Measurements from ENCODE around the gene CYP2C19. TPM values are rescaled to one million over a fixed set of nuclear protein-coding genes. Genes with fewer than 3 reads are reported as not detected.
"Not testable (repeated sequence)": the region's sequence is repeated elsewhere in the genome, so short reads cannot be mapped to it uniquely, and the experiment has no call there.

CYP2C19 gene
- total RNA-seq, 1 experiment from 2014 or later = not detected

DNA sequence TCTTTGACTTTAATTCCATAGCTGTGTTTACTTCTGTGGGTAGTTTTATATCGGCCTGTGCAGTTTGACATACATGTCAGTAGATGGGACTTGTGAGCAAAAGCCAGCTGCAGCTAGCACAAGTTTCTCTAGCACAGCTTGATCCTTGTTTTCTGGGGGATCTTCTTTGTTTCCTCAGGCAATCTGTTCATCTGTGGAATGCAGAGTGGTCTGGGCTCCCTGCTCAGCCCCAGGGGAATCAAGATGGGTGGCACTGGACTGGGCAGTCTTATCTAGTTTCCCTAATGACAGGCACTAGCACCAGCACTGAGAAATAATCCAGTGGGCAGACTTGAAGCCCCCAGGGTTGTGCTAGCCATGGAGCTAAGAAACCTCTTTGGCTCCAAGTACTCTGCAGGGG is 40.8 kb downstream of the CYP2C19 start:
- Histone ChIP-seq H3K27ac (ENCODE audit: low read length) (no peak overlapping the region), H3K4me3 (ENCODE audit: low read length) (no peak overlapping the region), H4K20me1 (ENCODE audit: low read length) (no peaks in the 10 kb centered on the region), H3K36me3 (ENCODE audit: low read depth, low read length) (no peaks in the 10 kb centered on the region), H3K27me3 (ENCODE audit: low read length) (no peaks in the 10 kb centered on the region), H2AFZ (ENCODE audit: low read length) (no peak overlapping the region), H3K9me2 (replicated peaks; ENCODE audit: low read length) (no peaks in the 10 kb centered on the region), H3K9me3 (ENCODE audit: low read length) (no peaks in the 10 kb centered on the region), H3K4me2 (ENCODE audit: low read length) (no peak overlapping the region), H3K9ac (ENCODE audit: low read length) (no peak overlapping the region), H3F3A (ENCODE audit: low read length, unreplicated experiment) (no peaks in the 10 kb centered on the region), H3K4me1 (ENCODE audit: insufficient read depth, low read length) (no peaks in the 10 kb centered on the region), H3K79me2 (ENCODE audit: low read length) (no peaks in the 10 kb centered on the region)
- POLR2A ChIA-PET (ENCODE audit: unreplicated experiment) = no interaction called here
- ATAC-seq (no peak), DNase-seq (no peak)
- TF ChIP-seq EZH2 (IDR thresholded peaks at IDR 0.05; ENCODE audit: low read length, unreplicated experiment) (no peak), EZH2phosphoT487 (IDR thresholded peaks at IDR 0.05; ENCODE audit: borderline replicate concordance, low read length) (no peak), CTCF (conservative IDR thresholded peaks at IDR 0.05; ENCODE audit: low read depth, low read length) (no peak)
- CTCF ChIA-PET = no interaction called here
- no TSS peak for BruUV-seq (replicated peaks)
- intact Hi-C loops (cut with micrococcal nuclease) = no loop called here

- H3K4me1 ChIP-seq (ENCODE audit: insufficient read depth, low read length); H3F3A ChIP-seq (ENCODE audit: low read length, unreplicated experiment); ATAC-seq; H3K27ac ChIP-seq (ENCODE audit: low read length); H3K36me3 ChIP-seq (ENCODE audit: low read depth, low read length); DNase-seq; H3K9ac ChIP-seq (ENCODE audit: low read length); CTCF ChIA-PET; intact Hi-C loops (cut with micrococcal nuclease); H3K4me2 ChIP-seq (ENCODE audit: low read length); H3K27me3 ChIP-seq (ENCODE audit: low read length); H3K9me3 ChIP-seq (ENCODE audit: low read length); POLR2A ChIA-PET (ENCODE audit: unreplicated experiment); H3K79me2 ChIP-seq (ENCODE audit: low read length); H4K20me1 ChIP-seq (ENCODE audit: low read length); H2AFZ ChIP-seq (ENCODE audit: low read length); H3K9me2 ChIP-seq (replicated peaks; ENCODE audit: low read length); H3K4me3 ChIP-seq (ENCODE audit: low read length); BruUV-seq (replicated peaks): not testable (repeated sequence)
Measured at GRCh38 chr10:94830025-94830424, 67.5 kb downstream of the CYP2C19 start.

GRCh38 chr10:94846204-94846603 is 83.7 kb downstream of the CYP2C19 start:
- TF ChIP-seq EZH2 (IDR thresholded peaks at IDR 0.05; ENCODE audit: low read length, unreplicated experiment) (no peak), CTCF (conservative IDR thresholded peaks at IDR 0.05; ENCODE audit: low read depth, low read length) (no peak), EZH2phosphoT487 (IDR thresholded peaks at IDR 0.05; ENCODE audit: borderline replicate concordance, low read length) (no peak)
- ATAC-seq (no peak), DNase-seq (no peak)
- Histone ChIP-seq H3K9me2 (replicated peaks; ENCODE audit: low read length) (no peaks in the 10 kb centered on the region), H3K4me3 (ENCODE audit: low read length) (no peak overlapping the region), H2AFZ (ENCODE audit: low read length) (no peak overlapping the region), H3K9ac (ENCODE audit: low read length) (no peak overlapping the region), H3K36me3 (ENCODE audit: low read depth, low read length) (no peaks in the 10 kb centered on the region), H4K20me1 (ENCODE audit: low read length) (no peaks in the 10 kb centered on the region), H3K9me3 (ENCODE audit: low read length) (no peaks in the 10 kb centered on the region), H3K79me2 (ENCODE audit: low read length) (no peaks in the 10 kb centered on the region), H3K4me2 (ENCODE audit: low read length) (no peak overlapping the region), H3K27me3 (ENCODE audit: low read length) (no peaks in the 10 kb centered on the region), H3K4me1 (ENCODE audit: insufficient read depth, low read length) (no peaks in the 10 kb centered on the region), H3F3A (ENCODE audit: low read length, unreplicated experiment) (no peaks in the 10 kb centered on the region), H3K27ac (ENCODE audit: low read length) (no peak overlapping the region)
- CTCF ChIA-PET = no interaction called here
- no TSS peak for BruUV-seq (replicated peaks)
- intact Hi-C loops (cut with micrococcal nuclease) = no loop called here
- POLR2A ChIA-PET (ENCODE audit: unreplicated experiment) = no interaction called here
